Upper lobe of left lung (tissue), 4 donors: ENCODE results near the gene AGTPBP1.

Source experiments
- CTCF ChIP-seq, 6 experiments: fragments of 450-650 bp in 4 of 6; fragments of 200-600 bp in 2 of 6; sonication (generic) in 2 of 6; IDR thresholded peaks; one replicate each; pipeline ENCODE4 v1.5.1; 2016 to 2019; ENCODE audit warnings: antibody characterized with exemption in 6 of 6
- EP300 ChIP-seq, 4 donors: sonication (generic); formaldehyde crosslinking; IDR thresholded peaks; one replicate each; pipeline ENCODE4 v1.5.1; 2017; ENCODE audit warnings: antibody characterized with exemption in 4 of 4, control low read depth in 2 of 4
- POLR2A ChIP-seq, 4 donors: fragments of 450-650 bp; IDR thresholded peaks; one replicate each; pipeline ENCODE4 v1.5.1; 2016 to 2017; ENCODE audit warnings: antibody characterized with exemption in 4 of 4, mild to moderate bottlenecking in 2 of 4
- POLR2AphosphoS5 ChIP-seq, 2 donors: sonication (generic); formaldehyde crosslinking; IDR thresholded peaks; one replicate each; pipeline ENCODE4 v1.5.1; 2017; ENCODE audit warnings: antibody characterized with exemption in 2 of 2

GRCh38 chr9:85515021-85515420 lies 226.7 kb downstream of the AGTPBP1 start:
- TF ChIP-seq POLR2AphosphoS5 (IDR thresholded peaks at IDR 0.05) (no peak), CTCF (IDR thresholded peaks at IDR 0.05) (no peak), POLR2A (IDR thresholded peaks at IDR 0.05) (no peak), EP300 (IDR thresholded peaks at IDR 0.05) (no peak)
